ENCODE data around the gene ABCB6.
A peak's percentile ranks its signal among the peaks of the same experiment; 100 is the strongest.

ABCB6 gene

DNA sequence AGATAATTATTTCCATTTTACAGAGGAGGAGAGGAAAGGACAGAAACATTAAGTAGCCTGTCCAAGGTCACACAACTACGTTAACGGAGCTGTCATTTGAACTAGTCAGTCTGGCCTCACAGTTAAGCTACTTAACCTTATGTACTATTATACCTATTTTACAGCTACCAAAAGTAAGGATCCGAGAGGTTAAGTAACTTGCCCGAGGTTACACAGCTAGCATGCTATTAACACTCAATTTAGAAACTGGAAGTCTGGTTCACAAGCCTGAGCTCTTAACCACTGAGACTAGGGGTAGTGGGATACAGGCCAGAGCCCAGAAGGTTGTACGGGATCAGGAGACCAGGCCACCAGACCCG lies 26.0 kb upstream of the ABCB6 start:
- Histone ChIP-seq H3K4me1 (ENCODE audit: control insufficient read depth, insufficient read depth, low read length, poor library complexity, severe bottlenecking) (peaks cover 20% of the 10 kb centered on the region), H3K4me3 (ENCODE audit: extremely low read depth, insufficient read depth, low read length, poor library complexity, severe bottlenecking) (peak overlapping the region; percentile 89), H3K9me3 (ENCODE audit: control insufficient read depth, low read length) (no peaks in the 10 kb centered on the region), H3K36me3 (ENCODE audit: control insufficient read depth, insufficient read depth, low read length) (peaks cover 18% of the 10 kb centered on the region), H3K27ac (ENCODE audit: low read depth, low read length, severe bottlenecking) (peak overlapping the region; percentile 97)
- 45 to 51% methylated on average over 5 of the region's 6 CpGs for WGBS, 2 experiments (ENCODE audit: insufficient coverage in 2 of 2)

- peaks cover 9% of the 10 kb centered on the region for H3K4me1 ChIP-seq (ENCODE audit: control insufficient read depth, insufficient read depth, low read length, poor library complexity, severe bottlenecking)
- H3K36me3 ChIP-seq (ENCODE audit: control insufficient read depth, insufficient read depth, low read length), result peaks cover 26% of the 10 kb centered on the region
- no peaks in the 10 kb centered on the region for H3K9me3 ChIP-seq (ENCODE audit: control insufficient read depth, low read length)
- H3K4me3 ChIP-seq (ENCODE audit: extremely low read depth, insufficient read depth, low read length, poor library complexity, severe bottlenecking), result no peak overlapping the region
- 96 to 97% methylated on average over 22 to 28 of the region's 28 CpGs for WGBS, 2 experiments (ENCODE audit: insufficient coverage in 2 of 2)
- no peak overlapping the region for H3K27ac ChIP-seq (ENCODE audit: low read depth, low read length, severe bottlenecking)
Observed at GRCh38 chr2:219243291-219243761, 24.6 kb upstream of the ABCB6 start.

DNA sequence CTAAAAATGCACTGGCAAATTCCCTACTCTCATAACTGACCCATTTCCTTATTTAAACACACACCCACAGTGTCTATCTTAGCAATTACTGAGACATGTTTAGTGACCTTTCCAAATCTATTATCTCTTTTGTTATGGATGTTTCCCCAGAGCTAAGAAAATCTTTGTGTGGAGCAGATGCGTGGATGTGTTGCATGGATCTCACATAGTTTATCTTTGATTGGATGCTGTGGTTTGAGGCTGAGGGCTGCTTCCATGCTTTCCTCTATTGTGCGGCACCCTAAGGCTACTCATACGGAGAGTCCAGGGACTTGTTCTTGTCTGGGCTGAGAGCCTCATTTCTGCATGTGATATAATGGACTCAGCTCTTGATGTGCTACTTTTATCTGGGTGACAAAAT lies 15.6 kb upstream of the ABCB6 start:
- no peaks in the 10 kb centered on the region for H3K9me3 ChIP-seq (ENCODE audit: control insufficient read depth, low read length)
- H3K4me1 ChIP-seq (ENCODE audit: control insufficient read depth, insufficient read depth, low read length, poor library complexity, severe bottlenecking), result no peaks in the 10 kb centered on the region
- WGBS, 2 experiments (ENCODE audit: insufficient coverage in 2 of 2), result 100% methylated on average over 3 of the region's 3 CpGs; no CpG with 5 or more reads in 1 of the 2 experiments
- no peak overlapping the region for H3K27ac ChIP-seq (ENCODE audit: low read depth, low read length, severe bottlenecking)
- H3K36me3 ChIP-seq (ENCODE audit: control insufficient read depth, insufficient read depth, low read length), result peaks cover 78% of the 10 kb centered on the region
- H3K4me3 ChIP-seq (ENCODE audit: extremely low read depth, insufficient read depth, low read length, poor library complexity, severe bottlenecking), result no peak overlapping the region

DNA sequence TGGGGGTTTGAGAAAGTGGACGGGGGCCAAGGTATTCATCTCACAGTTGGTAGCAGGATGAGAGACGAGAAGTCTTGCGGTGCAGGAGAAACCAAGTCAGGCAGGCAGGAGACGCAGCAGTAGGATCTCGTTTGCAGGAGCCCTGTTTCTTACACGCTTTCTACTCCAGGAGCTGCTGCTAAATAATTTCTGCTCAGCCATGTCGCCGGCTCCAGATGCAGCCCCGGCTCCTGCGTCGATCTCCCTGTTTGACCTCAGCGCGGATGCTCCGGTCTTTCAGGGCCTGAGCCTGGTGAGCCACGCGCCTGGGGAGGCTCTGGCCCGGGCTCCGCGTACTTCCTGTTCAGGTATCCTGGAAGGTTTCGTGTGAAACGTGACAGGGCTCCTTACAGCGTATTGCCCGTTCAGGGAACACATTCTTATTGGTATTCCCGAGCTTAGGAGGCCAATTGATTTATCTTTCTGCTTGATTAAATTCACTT lies 11.3 kb upstream of the ABCB6 start:
- Histone ChIP-seq H3K9me3 (ENCODE audit: control insufficient read depth, low read length) (no peaks in the 10 kb centered on the region), H3K4me3 (ENCODE audit: extremely low read depth, insufficient read depth, low read length, poor library complexity, severe bottlenecking) (peak overlapping the region; percentile 86), H3K4me1 (ENCODE audit: control insufficient read depth, insufficient read depth, low read length, poor library complexity, severe bottlenecking) (peaks cover 14% of the 10 kb centered on the region), H3K27ac (ENCODE audit: low read depth, low read length, severe bottlenecking) (peak overlapping the region; percentile 94), H3K36me3 (ENCODE audit: control insufficient read depth, insufficient read depth, low read length) (peaks cover 69% of the 10 kb centered on the region)
- WGBS, 2 experiments (ENCODE audit: insufficient coverage in 2 of 2), result 0% methylated on average over 24 of the region's 24 CpGs

DNA sequence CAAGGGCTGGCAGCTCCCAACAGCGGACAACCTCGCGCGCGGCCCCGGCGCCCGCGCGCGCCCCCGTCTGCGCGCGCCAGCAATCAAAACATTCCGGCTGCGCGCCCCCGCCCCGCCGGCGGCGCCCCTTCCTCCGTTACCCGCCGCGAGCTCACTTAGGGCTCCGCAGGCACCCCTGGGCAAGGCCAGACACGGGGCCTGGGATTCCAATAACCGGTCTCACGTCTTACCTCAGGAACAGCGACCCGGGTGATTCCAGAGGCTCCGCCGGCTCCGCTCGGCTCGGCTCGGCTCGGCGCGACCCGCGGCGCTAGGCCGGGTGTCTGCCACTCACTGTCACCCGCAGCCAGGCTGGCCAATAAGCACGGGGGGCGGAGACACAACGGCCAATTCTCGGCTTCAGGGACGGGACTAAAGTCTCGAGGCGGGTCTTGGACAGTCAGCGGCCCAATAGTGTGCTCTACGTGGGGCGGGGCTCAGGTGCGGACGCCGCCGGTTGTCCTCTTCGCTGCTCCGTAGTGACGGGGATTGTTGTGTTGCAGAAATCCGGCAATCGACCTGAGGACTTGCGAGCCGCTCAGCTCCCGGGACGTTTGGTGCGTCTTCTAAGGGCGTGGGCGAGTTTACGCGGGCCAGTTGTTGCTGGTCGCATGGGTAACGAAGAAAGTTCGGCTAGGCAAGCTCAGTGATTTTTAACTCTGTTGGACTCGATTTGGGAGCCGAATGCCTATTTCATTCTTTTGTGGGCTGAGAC lies 10.7 kb upstream of the ABCB6 start, which contains the start of the genes ANKZF1 and ATG9A:
TSS of gene ANKZF1 (plus strand) at position 502 of the 754 bp plus-strand sequence. CDS start 452 bp downstream, outside the sequence.
TSS of gene ATG9A (minus strand) at position 332 of the 754 bp plus-strand sequence. CDS start 1,612 bp downstream, outside the sequence.
- Histone ChIP-seq H3K4me3 (ENCODE audit: extremely low read depth, insufficient read depth, low read length, poor library complexity, severe bottlenecking) (peak within 1 kb of the TSS; percentile 86), H3K9me3 (ENCODE audit: control insufficient read depth, low read length) (no peaks in the 10 kb centered on the region), H3K4me1 (ENCODE audit: control insufficient read depth, insufficient read depth, low read length, poor library complexity, severe bottlenecking) (peaks cover 14% of the 10 kb centered on the region), H3K27ac (ENCODE audit: low read depth, low read length, severe bottlenecking) (peak within 1 kb of the TSS; percentile 94), H3K36me3 (ENCODE audit: control insufficient read depth, insufficient read depth, low read length) (peaks cover 69% of the 10 kb centered on the region)
- 0 to 1% methylated on average over 68 to 77 of the region's 80 CpGs for WGBS, 2 experiments (ENCODE audit: insufficient coverage in 2 of 2)

GRCh38 chr2:219228911-219229304 lies 10.2 kb upstream of the ABCB6 start:
- WGBS, 2 experiments (ENCODE audit: insufficient coverage in 2 of 2), result 2 to 5% methylated on average over 15 to 18 of the region's 19 CpGs
- peaks cover 69% of the 10 kb centered on the region for H3K36me3 ChIP-seq (ENCODE audit: control insufficient read depth, insufficient read depth, low read length)

DNA sequence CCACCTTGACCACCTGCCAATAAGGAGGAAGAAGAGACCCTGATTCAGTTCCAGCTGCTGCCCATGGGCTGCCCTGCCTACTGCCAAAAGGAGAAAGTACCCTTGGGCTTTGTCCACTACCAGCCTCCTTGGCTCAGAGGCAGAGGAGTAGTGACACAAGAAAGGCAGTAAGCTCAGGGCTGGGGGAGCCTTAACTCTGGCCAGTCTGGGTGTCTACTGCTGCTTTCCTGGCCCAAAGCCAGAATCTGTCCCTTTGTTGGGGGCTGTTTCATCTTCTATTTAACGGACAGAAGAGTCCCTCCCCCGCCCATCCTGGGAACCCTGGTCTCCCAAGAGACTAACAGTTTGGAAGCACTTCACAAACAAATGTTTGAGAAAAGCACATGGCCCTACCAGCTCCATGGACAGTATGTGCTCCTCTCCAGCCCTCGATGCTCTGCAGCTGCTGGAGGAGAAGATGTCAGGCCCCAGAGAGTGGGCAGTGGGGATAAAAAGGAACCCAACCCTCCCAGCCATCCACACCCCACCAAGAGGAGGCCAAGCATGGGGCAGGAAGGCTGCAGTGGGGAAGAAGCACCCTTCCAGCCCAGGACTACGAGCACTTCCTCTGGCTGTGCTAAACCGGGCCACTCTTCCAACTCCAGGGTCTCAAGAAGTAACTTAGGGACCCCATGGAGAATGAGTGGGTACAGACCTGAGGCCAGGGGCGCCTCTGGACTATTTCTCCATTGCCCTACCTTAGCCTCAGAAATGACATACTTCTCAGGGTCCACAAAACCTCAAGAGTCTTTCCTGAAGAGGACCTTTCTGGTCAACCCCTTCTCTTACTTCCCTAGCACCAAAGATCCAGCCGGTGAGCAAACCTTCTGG lies 9.5 kb upstream of the ABCB6 start:
- Histone ChIP-seq H3K9me3 (ENCODE audit: control insufficient read depth, low read length) (no peaks in the 10 kb centered on the region), H3K4me1 (ENCODE audit: control insufficient read depth, insufficient read depth, low read length, poor library complexity, severe bottlenecking) (peaks cover 14% of the 10 kb centered on the region), H3K27ac (ENCODE audit: low read depth, low read length, severe bottlenecking) (peak overlapping the region; percentile 94), H3K36me3 (ENCODE audit: control insufficient read depth, insufficient read depth, low read length) (peaks cover 69% of the 10 kb centered on the region), H3K4me3 (ENCODE audit: extremely low read depth, insufficient read depth, low read length, poor library complexity, severe bottlenecking) (peak overlapping the region; percentile 86)
- 79 to 89% methylated on average over 3 to 5 of the region's 7 CpGs for WGBS, 2 experiments (ENCODE audit: insufficient coverage in 2 of 2)

More at GRCh38 chr2:219228911-219229304, 10.2 kb upstream of the ABCB6 start:
- H3K9me3 ChIP-seq (ENCODE audit: control insufficient read depth, low read length), result no peaks in the 10 kb centered on the region
- H3K4me3 ChIP-seq (ENCODE audit: extremely low read depth, insufficient read depth, low read length, poor library complexity, severe bottlenecking), result peak overlapping the region; percentile 86
- peak overlapping the region; percentile 94 for H3K27ac ChIP-seq (ENCODE audit: low read depth, low read length, severe bottlenecking)
- H3K4me1 ChIP-seq (ENCODE audit: control insufficient read depth, insufficient read depth, low read length, poor library complexity, severe bottlenecking), result peaks cover 14% of the 10 kb centered on the region

GRCh38 chr2:219225350-219225749 lies 6.6 kb upstream of the ABCB6 start:
- H3K9me3 ChIP-seq (ENCODE audit: control insufficient read depth, low read length), result no peaks in the 10 kb centered on the region
- H3K4me1 ChIP-seq (ENCODE audit: control insufficient read depth, insufficient read depth, low read length, poor library complexity, severe bottlenecking), result peaks cover 14% of the 10 kb centered on the region
- H3K36me3 ChIP-seq (ENCODE audit: control insufficient read depth, insufficient read depth, low read length), result peaks cover 75% of the 10 kb centered on the region
- WGBS, 2 experiments (ENCODE audit: insufficient coverage in 2 of 2), result 93 to 95% methylated on average over 3 of the region's 3 CpGs
- no peak overlapping the region for H3K27ac ChIP-seq (ENCODE audit: low read depth, low read length, severe bottlenecking)
- H3K4me3 ChIP-seq (ENCODE audit: extremely low read depth, insufficient read depth, low read length, poor library complexity, severe bottlenecking), result no peak overlapping the region

GRCh38 chr2:219223831-219224610 lies 5.3 kb upstream of the ABCB6 start:
- no peak overlapping the region for H3K4me3 ChIP-seq (ENCODE audit: extremely low read depth, insufficient read depth, low read length, poor library complexity, severe bottlenecking)
- no peaks in the 10 kb centered on the region for H3K9me3 ChIP-seq (ENCODE audit: control insufficient read depth, low read length)
- H3K4me1 ChIP-seq (ENCODE audit: control insufficient read depth, insufficient read depth, low read length, poor library complexity, severe bottlenecking), result peaks cover 16% of the 10 kb centered on the region
- no peak overlapping the region for H3K27ac ChIP-seq (ENCODE audit: low read depth, low read length, severe bottlenecking)
- 95 to 97% methylated on average over 24 to 30 of the region's 31 CpGs for WGBS, 2 experiments (ENCODE audit: insufficient coverage in 2 of 2)
- H3K36me3 ChIP-seq (ENCODE audit: control insufficient read depth, insufficient read depth, low read length), result peaks cover 82% of the 10 kb centered on the region

DNA sequence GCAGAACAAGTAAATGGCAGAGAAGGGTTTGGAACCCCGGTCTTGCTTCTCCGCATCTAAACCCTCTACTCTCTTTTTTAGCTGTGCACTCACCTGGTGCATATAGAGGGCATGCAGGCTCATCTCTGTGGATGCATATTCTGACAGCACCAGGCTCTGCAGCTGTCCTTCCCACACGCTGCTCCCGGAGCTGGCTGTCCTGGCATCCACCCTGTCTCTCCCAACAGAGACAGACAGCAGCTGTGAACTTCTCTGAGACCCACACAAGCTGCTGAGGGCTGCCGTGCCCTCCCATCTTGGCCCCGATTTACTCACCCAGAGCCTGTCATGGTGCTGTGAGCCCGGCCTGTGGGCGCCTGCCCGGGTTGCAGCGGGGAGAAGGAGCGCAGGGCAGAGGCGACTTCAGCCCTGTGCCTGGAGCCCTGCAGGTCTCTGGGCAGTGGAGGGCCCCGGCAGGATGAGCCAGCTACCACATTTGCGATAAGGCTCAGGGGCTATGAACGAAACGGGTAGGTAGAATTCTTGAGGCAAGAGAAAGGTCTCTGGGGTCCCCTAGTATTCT lies 3.3 kb upstream of the ABCB6 start:
- 95 to 97% methylated on average over 13 to 15 of the region's 16 CpGs for WGBS, 2 experiments (ENCODE audit: insufficient coverage in 2 of 2)
- Histone ChIP-seq H3K4me1 (ENCODE audit: control insufficient read depth, insufficient read depth, low read length, poor library complexity, severe bottlenecking) (peaks cover 7% of the 10 kb centered on the region), H3K36me3 (ENCODE audit: control insufficient read depth, insufficient read depth, low read length) (peaks cover 71% of the 10 kb centered on the region), H3K9me3 (ENCODE audit: control insufficient read depth, low read length) (no peaks in the 10 kb centered on the region), H3K27ac (ENCODE audit: low read depth, low read length, severe bottlenecking) (no peak overlapping the region), H3K4me3 (ENCODE audit: extremely low read depth, insufficient read depth, low read length, poor library complexity, severe bottlenecking) (no peak overlapping the region)
